Neural cell (in vitro differentiated cells): ENCODE measurements around the gene NDUFS7. TPM values are rescaled to one million over a fixed set of nuclear protein-coding genes. Genes with fewer than 3 reads are reported as not detected.

Source experiments
- H2AFZ ChIP-seq: fragments of 200-600, 300-800 bp; sonication (generic), shearing (Covaris generic); 2 replicates; pipeline ENCODE4 v1.6.0; 2014; ENCODE audit warnings: low read depth, mild to moderate bottlenecking, antibody characterized with exemption, low read length, moderate library complexity
- H3F3A ChIP-seq: fragments of 200-600 bp; shearing (Covaris generic); 2 replicates; pipeline ENCODE4 v1.6.1; 2016; ENCODE audit warnings: mild to moderate bottlenecking, moderate library complexity, mixed read lengths, antibody characterized with exemption, low read length; ENCODE audit not compliant: insufficient read depth, poor library complexity, severe bottlenecking
- H3K27ac ChIP-seq: fragments of 200-600, 300-800 bp; sonication (generic), shearing (Covaris generic); 2 replicates; pipeline ENCODE4 v1.5.1; 2014; ENCODE audit warnings: mild to moderate bottlenecking, low read length, moderate library complexity
- H3K27me3 ChIP-seq: fragments of 300-800, 200-600 bp; sonication (generic), shearing (Covaris generic); 2 replicates; pipeline ENCODE4 v1.6.0; 2014; ENCODE audit warnings: mild to moderate bottlenecking, low read depth, low read length, moderate library complexity; ENCODE audit not compliant: insufficient read depth
- H3K36me3 ChIP-seq: fragments of 300-800, 200-600 bp; sonication (generic), shearing (Covaris generic); 2 replicates; pipeline ENCODE4 v1.5.1; 2014; ENCODE audit warnings: mild to moderate bottlenecking, antibody characterized with exemption, low read length, moderate library complexity; ENCODE audit not compliant: insufficient read depth
- H3K4me2 ChIP-seq: fragments of 300-800, 200-600 bp; sonication (generic), shearing (Covaris generic); 2 replicates; pipeline ENCODE4 v1.6.0; 2014; ENCODE audit warnings: mild to moderate bottlenecking, low read length
- H3K4me3 ChIP-seq: fragments of 300-800, 200-600 bp; sonication (generic), shearing (Covaris generic); 2 replicates; pipeline ENCODE4 v1.5.1; 2014; ENCODE audit warnings: mild to moderate bottlenecking, low read length, moderate library complexity
- H3K79me2 ChIP-seq: fragments of 200-600 bp; shearing (Covaris generic); replicated peaks from 2 replicates; pipeline ENCODE4 v1.6.0; 2014; ENCODE audit warnings: mild to moderate bottlenecking, low read length, moderate library complexity; ENCODE audit not compliant: insufficient read depth
- H3K9ac ChIP-seq: fragments of 300-800, 200-600 bp; sonication (generic), shearing (Covaris generic); 2 replicates; pipeline ENCODE4 v1.6.1; 2016; ENCODE audit warnings: mild to moderate bottlenecking, low read length, mixed read lengths
- H3K9me2 ChIP-seq: fragments of 200-600 bp; shearing (Covaris generic); 2 replicates; pipeline ENCODE4 v1.6.1; 2016; ENCODE audit warnings: mild to moderate bottlenecking, low read length, mixed read lengths; ENCODE audit not compliant: insufficient read depth
- H3K9me3 ChIP-seq: fragments of 200-600, 300-800 bp; sonication (generic), shearing (Covaris generic); 2 replicates; pipeline ENCODE4 v1.6.1; 2016; ENCODE audit warnings: mild to moderate bottlenecking, mixed run types, low read length, moderate library complexity, mixed read lengths
- H4K20me1 ChIP-seq: fragments of 200-600 bp; shearing (Covaris generic); 2 replicates; pipeline ENCODE4 v1.6.1; 2016; ENCODE audit warnings: mild to moderate bottlenecking, mixed run types; ENCODE audit not compliant: insufficient read depth
- EZH2 ChIP-seq: fragments of 200-600, 300-800 bp; shearing (Covaris generic), sonication (generic); IDR thresholded peaks from 2 replicates; pipeline ENCODE4 v1.6.1; 2014; ENCODE audit warnings: antibody characterized with exemption, low read length, borderline replicate concordance, mild to moderate bottlenecking; ENCODE audit not compliant: insufficient read depth, poor library complexity, severe bottlenecking
- MXI1 ChIP-seq: fragments of 450-650 bp; conservative IDR thresholded peaks from 2 replicates; pipeline ENCODE4 v1.6.1; 2014; ENCODE audit warnings: antibody characterized with exemption, mild to moderate bottlenecking; ENCODE audit not compliant: poor library complexity, severe bottlenecking
- POLR2AphosphoS5 ChIP-seq: IDR thresholded peaks from 2 replicates; pipeline ENCODE4 v1.6.1; 2012
- RAD21 ChIP-seq: fragments of 450-650 bp; conservative IDR thresholded peaks from 2 replicates; pipeline ENCODE4 v1.6.1; 2014; ENCODE audit warnings: antibody characterized with exemption, mild to moderate bottlenecking, moderate library complexity
- SMC3 ChIP-seq: fragments of 450-650 bp; conservative IDR thresholded peaks from 2 replicates; pipeline ENCODE4 v1.6.1; 2014; ENCODE audit warnings: antibody characterized with exemption, mild to moderate bottlenecking, moderate library complexity; ENCODE audit not compliant: poor library complexity
- TAF1 ChIP-seq: IDR thresholded peaks from 2 replicates; pipeline ENCODE4 v1.6.1; 2012; ENCODE audit warnings: low read depth
- polyA plus RNA-seq: library from polyadenylated mRNA; depleted of rRNA; stranded (reverse); fragments of >200 nt; gene quantifications from 2 replicates; pipeline ENCODE4 v1.2.3, GENCODE V29; 2014
- TF ChIP-seq, protein P1 (sequence below): IDR thresholded peaks from 2 replicates; pipeline ENCODE4 v1.6.1; 2012; ENCODE audit warnings: borderline replicate concordance
- TF ChIP-seq, protein P2 (sequence below): fragments of 450-650 bp; IDR thresholded peaks from 2 replicates; pipeline ENCODE4 v1.5.1; 2014; ENCODE audit warnings: antibody characterized with exemption, mild to moderate bottlenecking, moderate library complexity; ENCODE audit not compliant: poor library complexity, severe bottlenecking

Gene NDUFS7
- polyA plus RNA-seq, 1 donor from 2014 or later = 196 TPM

DNA sequence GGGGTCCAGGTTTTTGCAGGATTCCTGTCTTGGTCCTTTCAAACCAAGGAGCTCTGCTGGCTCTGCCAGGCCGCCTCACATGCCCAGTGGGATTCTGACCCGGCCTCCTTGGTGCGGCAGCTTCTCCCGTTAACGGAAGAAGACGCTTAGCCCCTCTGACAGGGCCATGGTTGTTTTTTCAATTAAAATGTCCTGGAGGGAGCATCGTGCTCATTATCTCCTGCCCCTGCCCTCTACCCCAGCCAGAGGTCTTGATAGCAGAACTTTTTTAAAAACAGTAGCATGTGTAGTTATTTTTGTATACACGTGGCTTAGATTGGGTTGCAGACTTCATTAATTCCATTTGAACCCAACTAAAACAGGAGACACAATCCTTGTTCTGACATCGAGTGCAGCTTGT is 43.0 kb downstream of the NDUFS7 start:
- Histone ChIP-seq H3K9me2 (no peaks in the 10 kb centered on the region), H3K9ac (no peak overlapping the region), H3K4me3 (no peak overlapping the region), H3K36me3 (no peaks in the 10 kb centered on the region), H3K27ac (no peak overlapping the region), H3K79me2 (no peaks in the 10 kb centered on the region), H4K20me1 (no peaks in the 10 kb centered on the region), H3K9me3 (no peaks in the 10 kb centered on the region), H2AFZ (no peak overlapping the region), H3K27me3 (no peaks in the 10 kb centered on the region), H3F3A (no peaks in the 10 kb centered on the region), H3K4me2 (no peak overlapping the region)
- TF ChIP-seq, protein P1, sequence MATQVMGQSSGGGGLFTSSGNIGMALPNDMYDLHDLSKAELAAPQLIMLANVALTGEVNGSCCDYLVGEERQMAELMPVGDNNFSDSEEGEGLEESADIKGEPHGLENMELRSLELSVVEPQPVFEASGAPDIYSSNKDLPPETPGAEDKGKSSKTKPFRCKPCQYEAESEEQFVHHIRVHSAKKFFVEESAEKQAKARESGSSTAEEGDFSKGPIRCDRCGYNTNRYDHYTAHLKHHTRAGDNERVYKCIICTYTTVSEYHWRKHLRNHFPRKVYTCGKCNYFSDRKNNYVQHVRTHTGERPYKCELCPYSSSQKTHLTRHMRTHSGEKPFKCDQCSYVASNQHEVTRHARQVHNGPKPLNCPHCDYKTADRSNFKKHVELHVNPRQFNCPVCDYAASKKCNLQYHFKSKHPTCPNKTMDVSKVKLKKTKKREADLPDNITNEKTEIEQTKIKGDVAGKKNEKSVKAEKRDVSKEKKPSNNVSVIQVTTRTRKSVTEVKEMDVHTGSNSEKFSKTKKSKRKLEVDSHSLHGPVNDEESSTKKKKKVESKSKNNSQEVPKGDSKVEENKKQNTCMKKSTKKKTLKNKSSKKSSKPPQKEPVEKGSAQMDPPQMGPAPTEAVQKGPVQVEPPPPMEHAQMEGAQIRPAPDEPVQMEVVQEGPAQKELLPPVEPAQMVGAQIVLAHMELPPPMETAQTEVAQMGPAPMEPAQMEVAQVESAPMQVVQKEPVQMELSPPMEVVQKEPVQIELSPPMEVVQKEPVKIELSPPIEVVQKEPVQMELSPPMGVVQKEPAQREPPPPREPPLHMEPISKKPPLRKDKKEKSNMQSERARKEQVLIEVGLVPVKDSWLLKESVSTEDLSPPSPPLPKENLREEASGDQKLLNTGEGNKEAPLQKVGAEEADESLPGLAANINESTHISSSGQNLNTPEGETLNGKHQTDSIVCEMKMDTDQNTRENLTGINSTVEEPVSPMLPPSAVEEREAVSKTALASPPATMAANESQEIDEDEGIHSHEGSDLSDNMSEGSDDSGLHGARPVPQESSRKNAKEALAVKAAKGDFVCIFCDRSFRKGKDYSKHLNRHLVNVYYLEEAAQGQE = no peak
- TF ChIP-seq POLR2AphosphoS5 (no peak), TAF1 (no peak), MXI1 (no peak), EZH2 (no peak), SMC3 (no peak), RAD21 (no peak)
- TF ChIP-seq, protein P2, sequence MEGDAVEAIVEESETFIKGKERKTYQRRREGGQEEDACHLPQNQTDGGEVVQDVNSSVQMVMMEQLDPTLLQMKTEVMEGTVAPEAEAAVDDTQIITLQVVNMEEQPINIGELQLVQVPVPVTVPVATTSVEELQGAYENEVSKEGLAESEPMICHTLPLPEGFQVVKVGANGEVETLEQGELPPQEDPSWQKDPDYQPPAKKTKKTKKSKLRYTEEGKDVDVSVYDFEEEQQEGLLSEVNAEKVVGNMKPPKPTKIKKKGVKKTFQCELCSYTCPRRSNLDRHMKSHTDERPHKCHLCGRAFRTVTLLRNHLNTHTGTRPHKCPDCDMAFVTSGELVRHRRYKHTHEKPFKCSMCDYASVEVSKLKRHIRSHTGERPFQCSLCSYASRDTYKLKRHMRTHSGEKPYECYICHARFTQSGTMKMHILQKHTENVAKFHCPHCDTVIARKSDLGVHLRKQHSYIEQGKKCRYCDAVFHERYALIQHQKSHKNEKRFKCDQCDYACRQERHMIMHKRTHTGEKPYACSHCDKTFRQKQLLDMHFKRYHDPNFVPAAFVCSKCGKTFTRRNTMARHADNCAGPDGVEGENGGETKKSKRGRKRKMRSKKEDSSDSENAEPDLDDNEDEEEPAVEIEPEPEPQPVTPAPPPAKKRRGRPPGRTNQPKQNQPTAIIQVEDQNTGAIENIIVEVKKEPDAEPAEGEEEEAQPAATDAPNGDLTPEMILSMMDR = no peak

DNA sequence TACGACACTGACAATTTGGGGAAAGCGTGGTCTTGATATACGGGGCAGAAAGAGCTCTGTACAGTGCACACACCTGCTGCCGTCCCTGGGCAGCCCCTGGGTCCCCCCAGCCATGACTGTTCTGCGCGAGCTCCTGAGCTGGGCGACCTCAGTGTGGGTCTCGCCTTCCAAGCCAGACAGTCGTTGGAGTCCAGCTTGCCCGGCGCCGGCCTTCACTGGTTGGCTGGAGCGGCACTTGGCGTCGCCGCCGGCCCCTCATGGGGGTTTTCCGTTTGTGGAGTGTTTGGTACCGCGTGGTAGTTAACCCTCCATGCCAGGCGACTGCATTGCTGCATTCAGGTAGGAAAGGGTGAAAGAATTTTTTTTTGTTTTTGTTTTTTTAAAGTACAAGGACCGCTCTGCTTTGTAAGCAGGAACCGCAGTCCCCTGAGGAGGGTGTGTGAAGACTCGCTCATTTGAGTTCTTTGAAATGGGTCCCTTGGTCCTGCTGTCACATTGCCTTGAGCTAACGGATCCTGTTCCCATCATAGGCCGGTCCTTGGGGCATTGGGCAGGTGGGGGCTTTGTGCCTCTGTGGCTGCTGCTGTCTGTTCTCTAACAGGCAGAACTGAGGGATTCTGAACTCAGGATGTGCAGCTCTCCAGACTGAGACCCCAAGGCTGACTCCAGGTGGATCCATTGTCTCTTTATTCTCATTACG is 43.7 kb downstream of the NDUFS7 start:
- no peaks in the 10 kb centered on the region for H4K20me1 ChIP-seq
- no peak for TF ChIP-seq EZH2
- H3K9me3 ChIP-seq = no peaks in the 10 kb centered on the region
- no peak overlapping the region for H3K9ac ChIP-seq
- no peaks in the 10 kb centered on the region for H3K9me2 ChIP-seq
- no peaks in the 10 kb centered on the region for H3K36me3 ChIP-seq
- no peak overlapping the region for H3K4me3 ChIP-seq
- no peaks in the 10 kb centered on the region for H3K79me2 ChIP-seq
- no peaks in the 10 kb centered on the region for H3F3A ChIP-seq
- H3K27me3 ChIP-seq = no peaks in the 10 kb centered on the region
- no peak overlapping the region for H3K27ac ChIP-seq
- H2AFZ ChIP-seq = no peak overlapping the region
- H3K4me2 ChIP-seq = no peak overlapping the region
